ENCODE data around the gene DELE1.
A peak's percentile ranks its signal among the peaks of the same experiment; 100 is the strongest.

DELE1 gene

DNA sequence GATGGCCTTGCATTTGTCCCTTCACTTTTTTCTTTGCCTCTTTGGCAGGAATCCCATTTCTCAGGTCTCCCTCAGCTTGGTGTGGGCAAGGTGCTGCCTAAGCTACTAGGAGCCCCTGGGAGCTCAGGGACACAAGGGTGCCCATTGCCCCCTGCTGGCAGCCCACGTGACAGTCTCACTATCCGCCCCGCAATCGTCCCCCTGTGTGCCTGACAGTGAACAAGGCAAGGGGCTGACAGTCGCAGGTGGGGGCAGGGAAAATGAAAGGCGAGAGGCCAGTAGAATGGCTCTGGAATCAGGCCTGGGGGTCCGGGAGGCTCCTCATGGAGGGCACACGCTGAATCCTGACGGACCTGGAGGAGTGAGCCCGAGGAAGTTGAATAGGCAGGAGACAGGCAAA is 36.3 kb downstream of the DELE1 start:
- no peak for DNase-seq

DNA sequence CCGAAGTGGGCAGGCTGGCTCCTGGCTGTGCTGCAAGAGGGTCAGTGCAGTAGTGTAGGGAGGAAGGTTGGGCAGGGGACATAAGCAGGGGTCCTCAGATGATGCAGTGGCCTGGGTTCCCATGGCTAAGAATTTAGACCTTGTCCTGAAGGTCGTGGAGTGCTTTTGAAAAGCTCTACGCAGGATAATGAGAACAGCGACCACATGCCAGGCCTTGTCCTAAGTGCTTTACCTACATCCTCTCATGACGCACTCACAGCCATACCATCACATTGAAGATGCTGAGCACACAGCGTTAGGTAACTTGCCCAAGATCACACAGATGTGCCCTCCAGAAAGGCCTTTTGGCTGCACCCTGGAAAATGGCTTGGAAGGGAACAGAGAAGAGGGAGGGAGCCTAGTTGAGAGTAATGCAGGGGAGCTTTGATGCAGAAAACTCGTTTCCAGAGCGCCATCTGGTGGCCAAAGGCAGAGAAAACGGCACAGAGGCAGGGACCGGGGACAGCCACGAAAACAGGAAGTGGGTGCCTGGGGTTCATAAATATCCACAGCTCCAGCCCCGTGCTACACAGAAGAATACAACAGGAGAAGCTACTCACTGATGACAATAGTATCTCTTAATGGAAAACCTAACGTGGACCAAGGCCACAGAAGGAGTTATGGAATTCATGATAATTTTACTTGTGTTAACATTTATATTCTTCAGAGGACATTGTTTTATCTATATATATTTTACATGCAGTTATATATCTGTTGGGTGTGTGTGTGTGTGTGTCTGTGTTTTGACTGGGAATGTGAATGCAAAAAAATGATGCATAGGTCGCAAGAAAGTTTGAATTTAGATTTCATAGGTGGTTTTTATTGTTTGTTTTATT is 37.0 kb downstream of the DELE1 start:
- peak; percentile 75 for DNase-seq

DNA sequence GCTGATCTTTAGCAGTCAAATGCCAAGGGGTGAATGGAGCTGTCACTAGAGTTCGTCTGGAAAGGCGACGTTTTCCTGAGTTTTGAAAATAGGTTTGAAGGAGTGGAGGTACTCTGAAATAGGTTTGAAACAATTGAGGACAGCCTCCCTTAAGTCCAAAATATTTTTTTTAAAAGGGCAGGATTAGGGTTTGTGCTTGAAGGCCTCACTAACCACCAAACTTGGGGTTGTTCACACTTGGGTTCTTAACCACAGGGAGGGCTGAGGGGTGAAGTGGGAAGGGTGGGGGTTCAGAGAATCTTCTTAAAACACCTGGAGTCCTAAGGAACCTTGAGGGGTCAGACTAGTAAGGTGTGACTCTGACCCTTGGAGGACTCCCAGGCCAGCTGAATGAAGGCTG is 37.8 kb downstream of the DELE1 start:
- DNase-seq: no peak

GRCh38 chr5:141963701-141964100 is 40.0 kb downstream of the DELE1 start:
- no peak for DNase-seq

GRCh38 chr5:141965071-141965470 is 41.4 kb downstream of the DELE1 start:
- DNase-seq: no peak

DNA sequence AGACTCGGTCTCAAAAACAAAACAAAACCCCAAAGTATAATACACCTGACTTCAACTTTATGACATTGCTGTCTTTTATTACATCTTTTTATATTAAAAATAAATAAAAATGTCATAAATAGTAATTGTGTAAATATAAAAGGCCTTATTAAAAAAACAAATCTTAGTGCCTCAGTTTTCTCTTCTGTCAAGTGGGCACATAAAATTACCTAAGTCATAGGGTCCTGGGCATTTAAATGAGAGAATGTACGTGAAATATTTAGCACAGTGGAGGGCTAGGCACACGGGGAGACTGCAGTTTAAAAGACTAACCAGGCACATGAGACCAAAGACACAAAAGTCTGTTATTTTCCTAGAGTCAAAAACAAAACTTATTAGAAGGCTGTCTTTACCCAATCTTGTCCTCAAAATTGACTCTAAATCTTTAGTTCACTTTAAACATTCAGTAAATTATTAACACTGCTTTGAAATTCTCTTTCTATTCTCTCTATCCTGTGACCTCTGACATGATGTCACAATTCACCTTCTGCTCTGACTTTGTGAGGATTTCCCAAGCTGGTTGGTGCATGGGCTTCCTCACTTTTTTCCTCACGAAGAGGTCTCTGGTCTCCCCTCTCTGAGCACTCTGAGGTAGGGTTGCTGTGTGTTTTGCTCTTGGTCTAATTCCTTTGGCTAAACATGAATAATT is 42.7 kb downstream of the DELE1 start:
- DNase-seq: no peak

- no peak for DNase-seq
Observed at GRCh38 chr5:141966963-141967333, 43.3 kb downstream of the DELE1 start.

DNA sequence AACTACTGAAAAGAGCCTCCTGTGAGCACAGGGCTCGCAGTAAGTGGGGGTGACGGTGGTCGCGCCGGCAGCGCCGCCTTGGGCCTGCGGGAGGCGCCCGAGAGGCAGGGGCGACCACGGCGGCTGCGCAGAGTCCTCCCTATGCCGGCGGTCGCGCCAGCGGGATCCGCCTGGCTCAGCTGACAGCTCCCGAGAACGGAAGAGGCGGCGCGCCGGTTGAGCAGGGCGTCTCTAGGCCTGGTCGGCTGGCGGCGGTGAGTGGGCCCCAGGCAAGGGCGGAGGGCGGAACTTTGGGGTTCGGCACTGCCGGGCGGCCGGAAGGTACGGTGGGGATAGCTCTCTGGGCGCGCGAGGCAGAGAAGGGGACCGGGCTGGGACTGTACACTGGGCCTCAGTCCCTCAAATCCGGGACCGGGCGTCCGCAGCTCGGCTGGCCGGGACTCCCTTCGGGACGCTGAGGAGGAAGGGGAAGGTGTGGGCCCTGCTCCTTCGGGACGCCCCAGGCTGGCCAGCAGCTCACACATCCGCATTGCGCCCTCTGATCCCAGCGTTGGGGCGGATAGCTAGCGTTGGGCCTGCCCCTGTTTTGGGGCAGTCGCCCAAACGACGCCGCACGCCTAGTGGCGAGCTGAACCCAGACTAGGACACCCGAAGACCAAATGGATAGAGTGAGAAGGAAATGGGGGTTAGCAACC is 45.4 kb downstream of the DELE1 start, which contains the start of gene RNF14:
TSS of gene RNF14 (plus strand) at position 192 of the 695 bp plus-strand sequence. CDS start 4,484 bp downstream, outside the sequence.
- DNase-seq: peak; percentile 85

- no peak for DNase-seq
Observed at GRCh38 chr5:141969783-141970771, 46.4 kb downstream of the DELE1 start.

GRCh38 chr5:141973871-141974595 is 50.4 kb downstream of the DELE1 start:
- DNase-seq: no peak

DNA sequence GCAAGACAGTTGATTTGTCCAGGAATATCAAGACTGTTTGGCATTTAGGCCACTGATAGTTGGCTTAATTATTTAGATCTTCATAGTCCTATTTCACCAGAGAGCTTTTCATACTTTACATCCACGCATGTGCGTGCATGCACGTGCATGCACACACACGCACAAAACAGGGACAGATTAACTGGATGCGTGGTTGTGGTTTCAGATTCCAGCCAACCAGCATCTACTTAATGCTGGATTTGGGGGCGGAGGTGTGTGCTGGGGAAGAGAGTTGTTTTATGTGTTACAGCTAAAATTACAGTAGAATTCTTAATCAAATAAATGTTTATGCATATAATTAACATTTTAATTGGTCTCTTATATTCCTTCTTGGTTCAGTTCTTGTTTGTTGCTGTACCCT is 52.5 kb downstream of the DELE1 start:
- no peak for DNase-seq

- no peak for DNase-seq
Observed at GRCh38 chr5:141978389-141978788, 54.7 kb downstream of the DELE1 start.

DNA sequence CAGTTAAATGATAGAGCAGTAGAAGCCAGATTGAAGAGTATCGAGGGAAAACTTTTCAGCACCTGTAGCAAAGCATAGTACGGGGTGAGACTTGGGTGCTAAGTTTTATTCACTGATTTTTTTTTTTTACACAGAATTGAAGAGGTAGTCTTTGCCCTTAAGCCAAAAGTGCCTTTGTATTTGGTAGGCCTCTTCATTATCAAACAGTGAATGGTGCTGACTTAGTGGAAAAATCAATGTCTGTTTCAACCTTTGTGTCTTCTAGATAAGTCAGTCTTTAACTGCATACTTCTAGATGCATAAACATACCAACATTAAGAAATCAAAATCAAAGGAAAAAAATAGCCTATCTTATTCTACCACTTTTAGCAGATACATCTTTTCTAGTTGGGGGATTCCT is 59.0 kb downstream of the DELE1 start:
- no peak for DNase-seq

GRCh38 chr5:141986072-141986471 is 62.4 kb downstream of the DELE1 start:
- DNase-seq: no peak

DNA sequence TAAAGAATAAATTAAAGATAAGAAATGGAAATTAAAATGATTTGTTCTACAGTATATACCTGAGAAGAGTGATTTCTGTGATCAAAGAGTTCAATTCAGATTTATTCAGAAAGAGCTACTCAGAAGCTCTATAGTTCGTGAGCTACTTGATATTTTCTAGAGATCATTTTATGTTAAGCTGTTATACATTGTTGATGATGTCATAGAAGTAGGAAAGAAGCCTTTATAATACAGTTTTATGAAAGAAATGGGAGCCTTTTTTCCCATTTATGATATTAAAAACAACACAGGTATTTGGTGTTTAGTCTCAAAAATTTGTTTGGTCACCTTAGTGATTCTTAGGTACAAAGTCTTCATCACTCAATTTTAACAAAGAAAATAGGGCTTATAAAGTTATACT is 66.0 kb downstream of the DELE1 start:
- DNase-seq: no peak

All from NCI-H2227 treated with DMSO at 0.1 percent for 48 hours (cell line).